HG02623 (cell line): ENCODE results near the gene MAP7D1.

Experiments
- ATAC-seq: cut with Tn5 transposase; IDR thresholded peaks from one replicate; pipeline ENCODE4 v1.9.1; 2021; ENCODE audit warnings: moderate library complexity; ENCODE audit not compliant: unreplicated experiment

Gene MAP7D1

GRCh38 chr1:36155408-36156328 lies at the start of gene MAP7D1:
MAP7D1 (plus strand) TSS chr1:36156160; CDS start chr1:36156418, 258 bp downstream.
- ATAC-seq, result peak; percentile 44

- ATAC-seq, result no peak
Measured at GRCh38 chr1:36106269-36106668, 49.7 kb upstream of the MAP7D1 start.

GRCh38 chr1:36107394-36107793 lies 48.6 kb upstream of the MAP7D1 start:
- ATAC-seq, result no peak

- no peak for ATAC-seq
Measured at GRCh38 chr1:36108314-36108713, 47.6 kb upstream of the MAP7D1 start.

- no peak for ATAC-seq
Measured at GRCh38 chr1:36109041-36109679, 46.8 kb upstream of the MAP7D1 start.

- ATAC-seq, result no peak
Measured at GRCh38 chr1:36111151-36111550, 44.8 kb upstream of the MAP7D1 start.

GRCh38 chr1:36112823-36113222 lies 43.1 kb upstream of the MAP7D1 start:
- ATAC-seq, result no peak

- no peak for ATAC-seq
Measured at GRCh38 chr1:36114371-36114770, 41.6 kb upstream of the MAP7D1 start.

- ATAC-seq, result no peak
Measured at GRCh38 chr1:36115200-36115669, 40.7 kb upstream of the MAP7D1 start.

- no peak for ATAC-seq
Measured at GRCh38 chr1:36115931-36116330, 40.0 kb upstream of the MAP7D1 start.

- no peak for ATAC-seq
Measured at GRCh38 chr1:36116901-36117300, 39.1 kb upstream of the MAP7D1 start.

GRCh38 chr1:36118447-36119204 lies 37.3 kb upstream of the MAP7D1 start:
- ATAC-seq, result no peak

GRCh38 chr1:36119456-36119855 lies 36.5 kb upstream of the MAP7D1 start:
- no peak for ATAC-seq

- no peak for ATAC-seq
Measured at GRCh38 chr1:36122062-36123030, 33.6 kb upstream of the MAP7D1 start.

- ATAC-seq, result no peak
Measured at GRCh38 chr1:36123356-36123755, 32.6 kb upstream of the MAP7D1 start.

- no peak for ATAC-seq
Measured at GRCh38 chr1:36124404-36125128, 31.4 kb upstream of the MAP7D1 start.

- ATAC-seq, result no peak
Measured at GRCh38 chr1:36125129-36125991, 30.6 kb upstream of the MAP7D1 start, which contains the start of gene COL8A2. COL8A2 (minus strand) TSS chr1:36125222; CDS start chr1:36100242, 24,980 bp downstream.

GRCh38 chr1:36126005-36126716 lies 29.8 kb upstream of the MAP7D1 start:
- no peak for ATAC-seq
